WERI-Rb-1 (cell line): Measurements from ENCODE around the gene EZR.

Source experiments
- DNase-seq: peaks from one replicate; pipeline ENCODE4 v3.0.0-alpha.2; 2020
- H3K27ac ChIP-seq: fragments of 250-450 bp; sonication (Bioruptor Pico); 2 replicates; pipeline ENCODE4 v1.5.1; 2020; ENCODE audit warnings: mild to moderate bottlenecking, moderate library complexity
- H3K27me3 ChIP-seq: fragments of 250-450 bp; sonication (Bioruptor Pico); 2 replicates; pipeline ENCODE4 v1.5.1; 2021; ENCODE audit warnings: mild to moderate bottlenecking, low read depth, moderate library complexity; ENCODE audit not compliant: insufficient read depth, severe bottlenecking
- H3K36me3 ChIP-seq: fragments of 250-450 bp; sonication (Bioruptor Pico); 2 replicates; pipeline ENCODE4 v1.5.1; 2020; ENCODE audit warnings: mild to moderate bottlenecking, moderate library complexity
- H3K4me3 ChIP-seq: 2 replicates; pipeline ENCODE4 v1.5.1; 2011; ENCODE audit warnings: low read depth, mild to moderate bottlenecking, control low read depth, low read length
- H3K9me3 ChIP-seq: fragments of 250-450 bp; sonication (Bioruptor Pico); 2 replicates; pipeline ENCODE4 v1.5.1; 2021; ENCODE audit warnings: mild to moderate bottlenecking, moderate library complexity; ENCODE audit not compliant: severe bottlenecking
- CTCF ChIP-seq: IDR thresholded peaks from 2 replicates; pipeline ENCODE4 v1.5.1; 2011; ENCODE audit warnings: low read depth, mild to moderate bottlenecking, control low read depth, inconsistent platforms, low read length

The EZR gene

DNA sequence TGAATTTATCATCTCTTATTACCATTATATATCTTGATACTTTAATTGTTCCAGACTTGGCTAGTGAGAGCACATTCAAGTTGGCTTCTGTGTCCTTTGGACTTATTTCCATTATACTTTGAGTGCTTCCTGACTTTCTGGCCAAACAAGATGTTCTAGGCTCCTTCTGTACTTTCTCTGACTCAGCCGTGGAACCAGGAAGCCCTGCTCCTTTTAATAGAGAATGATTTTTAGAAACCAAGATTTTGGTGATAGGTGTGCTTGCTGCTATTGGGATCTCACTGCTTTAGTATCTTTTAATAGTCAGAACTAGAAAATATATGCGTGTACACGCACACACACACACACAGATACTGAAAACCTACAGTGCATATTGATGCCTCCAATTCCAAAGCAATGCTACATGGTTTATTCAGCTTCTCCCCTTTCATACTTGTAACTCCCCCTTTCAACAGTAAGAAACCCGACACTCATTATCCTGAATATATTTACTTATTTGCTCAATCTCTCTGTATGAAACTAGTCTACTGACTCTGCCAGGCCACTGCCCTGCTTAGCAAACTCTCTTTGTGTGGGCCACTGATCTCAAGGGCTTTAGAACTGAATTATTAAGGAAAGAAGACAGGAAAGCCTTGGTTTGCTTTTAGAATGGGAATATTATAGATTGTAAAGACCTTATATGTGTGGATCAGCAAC, 42.7 kb upstream of the EZR start:
- no peak for DNase-seq
- no peak overlapping the region for H3K4me3 ChIP-seq
- H3K27ac ChIP-seq = no peak overlapping the region
- H3K9me3 ChIP-seq = no peaks in the 10 kb centered on the region
- no peaks in the 10 kb centered on the region for H3K36me3 ChIP-seq
- TF ChIP-seq CTCF = no peak
- H3K27me3 ChIP-seq = no peaks in the 10 kb centered on the region

- H3K27ac ChIP-seq = no peak overlapping the region
- H3K9me3 ChIP-seq = no peaks in the 10 kb centered on the region
Measured at GRCh38 chr6:158860279-158860865, 41.2 kb upstream of the EZR start.

DNA sequence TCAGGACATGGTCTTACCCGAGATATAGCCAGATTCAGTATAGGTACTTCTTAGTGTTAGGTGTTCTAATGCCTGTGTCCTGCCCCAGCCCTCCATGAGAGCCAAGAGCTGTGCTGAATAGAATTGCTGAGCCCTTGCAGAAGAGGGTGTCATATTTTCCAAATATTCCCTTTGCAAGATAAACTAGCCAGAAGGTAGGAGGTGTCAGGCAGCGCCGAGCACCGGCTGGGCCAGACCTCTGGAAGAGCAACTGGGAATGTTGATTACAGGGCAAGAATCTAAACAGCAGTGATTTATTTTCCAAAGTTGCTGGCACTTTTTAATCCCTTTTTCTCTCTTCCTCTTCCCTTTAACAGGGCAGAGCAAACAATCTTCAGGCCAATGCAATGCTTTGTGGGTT, 37.1 kb upstream of the EZR start:
- DNase-seq = no peak

More at GRCh38 chr6:158860279-158860865, 41.2 kb upstream of the EZR start:
- H3K27me3 ChIP-seq = no peaks in the 10 kb centered on the region
- no peaks in the 10 kb centered on the region for H3K36me3 ChIP-seq
- TF ChIP-seq CTCF = no peak
- H3K4me3 ChIP-seq = no peak overlapping the region
- DNase-seq = no peak

GRCh38 chr6:158854214-158855101, 35.3 kb upstream of the EZR start:
- Histone ChIP-seq H3K36me3 (no peaks in the 10 kb centered on the region), H3K4me3 (no peak overlapping the region), H3K9me3 (no peaks in the 10 kb centered on the region), H3K27me3 (no peaks in the 10 kb centered on the region), H3K27ac (no peak overlapping the region)
- DNase-seq = no peak
- no peak for TF ChIP-seq CTCF

More for the DNA sequence above, 37.1 kb upstream of the EZR start:
- Histone ChIP-seq H3K9me3 (no peaks in the 10 kb centered on the region), H3K36me3 (no peaks in the 10 kb centered on the region), H3K27me3 (no peaks in the 10 kb centered on the region), H3K27ac (no peak overlapping the region), H3K4me3 (no peak overlapping the region)
- TF ChIP-seq CTCF = no peak

GRCh38 chr6:158853880-158854213, 34.7 kb upstream of the EZR start:
- no peak overlapping the region for H3K4me3 ChIP-seq
- TF ChIP-seq CTCF = no peak
- H3K36me3 ChIP-seq = no peaks in the 10 kb centered on the region
- H3K27ac ChIP-seq = no peak overlapping the region
- no peaks in the 10 kb centered on the region for H3K27me3 ChIP-seq
- no peak for DNase-seq
- no peaks in the 10 kb centered on the region for H3K9me3 ChIP-seq
